GM12801 (cell line): ENCODE results near the gene BMAL1.

Experiments
- TF ChIP-seq, protein P1 (sequence below): IDR thresholded peaks from one replicate; pipeline ENCODE4 v1.5.1; 2011; ENCODE audit warnings: control low read depth; ENCODE audit not compliant: insufficient read length; ENCODE audit errors: extremely low read depth

The BMAL1 gene

DNA sequence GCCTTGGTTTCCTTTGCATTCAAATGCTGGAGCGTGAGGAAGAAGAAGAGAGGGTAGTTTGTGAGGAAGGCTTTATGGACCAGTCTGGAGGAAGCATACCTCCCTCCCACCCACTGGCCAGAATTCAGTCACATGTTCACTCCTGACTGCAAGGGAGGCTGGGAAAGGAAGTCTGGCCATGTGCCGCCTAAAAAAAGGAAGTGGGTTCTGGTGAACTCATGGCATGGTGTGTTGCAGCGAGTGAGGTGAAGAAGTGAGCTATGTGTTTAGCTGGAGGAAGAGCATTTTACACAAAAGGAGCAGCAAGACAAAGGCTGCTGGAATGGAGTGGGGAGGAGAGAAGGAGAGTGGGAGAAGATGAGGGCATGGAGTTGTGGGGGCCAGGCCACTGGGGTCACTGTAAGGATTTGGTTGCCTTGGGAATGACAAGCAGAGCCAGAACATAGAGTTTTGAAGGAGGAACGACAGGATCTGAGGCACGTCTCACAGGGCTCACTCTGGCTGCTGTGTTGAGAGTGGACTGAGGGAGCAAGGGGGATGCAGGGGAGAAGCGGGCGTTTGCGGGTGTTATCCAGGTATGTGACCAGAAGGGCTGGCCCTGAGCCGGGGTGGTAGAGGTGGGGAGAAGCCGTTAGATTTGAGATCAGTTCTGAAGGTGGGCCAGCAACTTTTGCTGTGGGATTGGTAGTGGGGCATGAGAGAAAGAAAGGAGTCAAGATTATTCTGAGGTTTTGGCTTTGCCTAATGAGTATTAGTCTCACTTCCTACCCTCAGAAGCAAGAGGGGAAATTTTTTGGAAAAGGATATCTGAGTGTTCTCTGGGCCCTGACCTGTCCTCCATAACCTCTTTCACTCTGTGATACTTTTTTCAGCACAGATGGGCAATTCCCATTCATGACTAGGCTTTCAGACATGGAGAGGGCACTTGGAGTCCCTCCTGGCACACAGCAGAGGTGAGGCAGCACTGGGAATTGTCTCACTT, 26.4 kb downstream of the BMAL1 start:
- TF ChIP-seq, protein P1, sequence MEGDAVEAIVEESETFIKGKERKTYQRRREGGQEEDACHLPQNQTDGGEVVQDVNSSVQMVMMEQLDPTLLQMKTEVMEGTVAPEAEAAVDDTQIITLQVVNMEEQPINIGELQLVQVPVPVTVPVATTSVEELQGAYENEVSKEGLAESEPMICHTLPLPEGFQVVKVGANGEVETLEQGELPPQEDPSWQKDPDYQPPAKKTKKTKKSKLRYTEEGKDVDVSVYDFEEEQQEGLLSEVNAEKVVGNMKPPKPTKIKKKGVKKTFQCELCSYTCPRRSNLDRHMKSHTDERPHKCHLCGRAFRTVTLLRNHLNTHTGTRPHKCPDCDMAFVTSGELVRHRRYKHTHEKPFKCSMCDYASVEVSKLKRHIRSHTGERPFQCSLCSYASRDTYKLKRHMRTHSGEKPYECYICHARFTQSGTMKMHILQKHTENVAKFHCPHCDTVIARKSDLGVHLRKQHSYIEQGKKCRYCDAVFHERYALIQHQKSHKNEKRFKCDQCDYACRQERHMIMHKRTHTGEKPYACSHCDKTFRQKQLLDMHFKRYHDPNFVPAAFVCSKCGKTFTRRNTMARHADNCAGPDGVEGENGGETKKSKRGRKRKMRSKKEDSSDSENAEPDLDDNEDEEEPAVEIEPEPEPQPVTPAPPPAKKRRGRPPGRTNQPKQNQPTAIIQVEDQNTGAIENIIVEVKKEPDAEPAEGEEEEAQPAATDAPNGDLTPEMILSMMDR, result no peak

DNA sequence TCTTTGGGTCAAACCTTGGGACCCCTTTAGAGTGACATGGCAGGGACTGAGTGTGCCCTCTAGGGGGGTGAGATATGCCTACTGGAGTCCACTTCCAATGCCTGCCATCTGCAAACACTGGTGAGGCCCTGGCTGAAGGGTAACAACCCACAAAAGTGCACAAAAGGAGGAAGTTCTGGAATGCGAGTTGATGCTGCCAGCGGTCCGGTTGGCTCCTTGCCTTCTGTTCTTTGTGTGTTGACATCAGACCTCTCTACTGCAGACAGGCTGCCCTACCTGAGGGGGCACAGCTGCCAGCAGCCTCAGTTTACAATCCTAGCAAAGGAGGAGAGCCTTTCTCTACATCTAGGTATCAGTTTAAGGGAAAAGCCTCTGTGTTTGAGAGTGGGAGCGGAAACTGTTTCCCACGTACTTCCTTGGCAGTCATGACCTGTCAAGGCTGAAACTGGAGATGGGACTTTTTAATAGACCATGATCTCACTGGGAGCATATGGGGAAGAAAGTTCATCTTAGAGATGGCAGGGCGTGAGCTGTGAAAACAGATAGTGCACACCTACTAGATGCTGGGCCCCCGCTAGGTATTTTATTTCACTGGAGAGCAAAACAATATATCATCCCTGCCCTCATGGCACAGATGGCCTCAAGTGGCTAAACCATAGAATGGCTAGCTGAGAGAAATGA, 27.2 kb downstream of the BMAL1 start:
- TF ChIP-seq, protein P1, result no peak

DNA sequence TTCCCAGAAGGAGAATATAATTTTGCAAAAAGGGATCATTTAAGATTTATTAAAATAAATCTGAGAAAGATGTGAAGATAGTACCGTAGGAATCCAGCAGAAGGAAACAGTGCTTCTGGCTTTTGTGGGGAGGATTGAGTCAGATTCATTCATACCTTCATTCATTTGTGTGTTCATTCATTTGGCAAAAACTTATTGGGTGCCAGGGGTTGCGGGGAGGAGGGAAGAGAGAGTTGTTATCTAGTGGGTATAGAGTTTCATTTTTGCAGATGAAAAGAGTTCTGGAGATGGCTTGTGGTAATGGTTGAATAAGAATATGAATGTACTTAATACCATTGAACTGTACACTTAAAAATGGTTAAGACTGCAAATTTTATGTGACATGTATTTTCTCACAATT, 31.1 kb downstream of the BMAL1 start:
- TF ChIP-seq, protein P1, result no peak

DNA sequence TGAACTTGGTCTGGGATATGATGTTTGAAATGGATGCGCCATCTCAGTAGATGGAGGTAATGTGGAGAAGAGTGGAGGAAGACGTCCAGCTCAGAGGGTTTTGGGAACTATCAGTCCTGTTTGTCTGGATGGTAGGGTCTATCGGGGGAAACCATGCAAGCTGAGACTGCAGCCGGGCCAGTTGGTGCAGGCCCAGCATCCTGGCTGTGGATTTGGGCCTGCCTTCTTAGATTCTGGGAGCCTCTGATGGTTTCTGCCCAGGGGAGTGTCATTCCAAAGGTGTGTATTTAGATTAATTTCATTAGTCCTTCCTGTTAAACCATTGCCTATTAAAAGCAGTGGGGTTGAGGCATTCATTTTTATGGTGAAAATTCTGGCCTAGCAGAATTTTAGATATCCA, 31.6 kb downstream of the BMAL1 start:
- TF ChIP-seq, protein P1, result no peak

DNA sequence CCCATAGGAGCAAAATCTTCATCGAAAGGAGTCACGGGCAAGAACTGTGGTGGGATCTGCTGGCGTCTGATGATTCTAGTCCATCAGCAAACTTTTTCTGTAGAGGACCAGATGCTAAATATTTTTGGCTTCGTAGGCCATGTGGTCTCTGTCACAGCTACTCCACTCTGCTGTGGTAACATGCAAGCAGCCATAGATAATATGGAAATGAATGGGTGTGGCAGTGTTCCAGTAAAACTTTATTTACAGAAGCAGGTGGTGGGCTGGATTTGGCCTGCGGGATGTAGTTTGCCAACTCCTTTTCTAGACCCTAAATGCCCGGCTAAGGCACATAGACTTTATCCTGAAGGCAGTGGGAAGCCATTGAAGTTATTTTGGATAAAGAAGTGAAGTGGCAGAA, 32.9 kb downstream of the BMAL1 start:
- TF ChIP-seq, protein P1, result no peak

DNA sequence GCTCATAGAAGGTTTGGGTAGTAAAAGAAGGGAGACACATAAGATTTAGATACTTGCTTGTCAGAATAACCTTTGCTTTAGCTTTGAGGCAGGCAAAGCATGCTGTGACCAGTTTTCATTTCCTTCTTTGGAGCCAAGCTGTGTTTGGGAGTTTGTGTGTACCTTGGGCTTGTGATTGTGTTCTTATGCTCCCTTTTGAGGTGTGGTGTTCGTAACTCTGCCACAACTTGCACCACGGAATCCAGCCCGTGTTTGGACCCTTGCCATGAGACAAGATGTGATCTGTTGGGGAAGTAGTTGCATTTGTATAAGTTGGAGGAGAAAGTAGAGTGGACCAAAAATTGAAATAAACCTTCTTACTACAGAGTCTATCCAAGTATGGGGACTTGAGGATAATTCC, 34.0 kb downstream of the BMAL1 start:
- TF ChIP-seq, protein P1, result no peak

DNA sequence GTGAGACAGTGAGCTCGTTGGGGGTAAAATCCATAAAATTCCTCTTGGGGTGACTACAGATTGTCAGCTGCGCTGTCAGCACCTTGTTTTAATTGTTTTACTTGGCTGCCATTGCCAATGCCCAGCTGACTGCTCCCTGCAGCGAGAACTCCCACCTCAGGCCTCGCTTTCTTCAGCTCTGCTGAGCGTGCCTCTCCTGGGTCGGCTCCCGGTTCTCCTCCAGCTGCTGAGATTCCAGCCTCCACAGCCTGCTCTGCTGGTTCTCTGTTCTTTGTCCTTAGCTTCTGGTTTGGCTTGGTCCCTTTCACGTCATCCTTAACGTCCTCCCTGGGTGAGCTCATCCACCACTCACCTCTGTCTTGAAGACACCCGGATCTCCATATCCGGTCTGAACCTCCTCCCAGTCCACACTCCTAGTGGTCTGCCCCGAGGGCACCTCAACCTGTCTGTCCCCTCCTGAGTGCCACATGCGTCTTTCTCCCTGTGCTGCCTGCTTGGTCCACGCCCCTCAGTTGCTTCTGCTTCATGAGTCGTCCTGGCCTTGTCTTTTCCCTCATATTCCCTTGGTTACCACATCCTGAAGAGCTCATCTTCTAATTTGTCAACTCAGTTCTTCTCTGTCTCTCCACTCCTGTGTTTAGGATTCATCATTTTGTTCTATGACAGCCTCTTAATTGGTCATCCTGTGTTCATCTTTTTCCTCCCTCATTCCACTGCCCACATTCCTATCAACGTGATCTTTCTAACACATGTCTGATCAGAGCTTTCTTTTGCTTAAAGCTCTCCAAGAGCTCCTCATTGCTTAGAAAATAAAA, 35.6 kb downstream of the BMAL1 start:
- TF ChIP-seq, protein P1, result no peak
